K562 (cell line): ENCODE measurements around the gene SCARF2. TPM values are rescaled to one million over a fixed set of nuclear protein-coding genes. Genes with fewer than 3 reads are reported as not detected.

Source experiments
- BCOR ChIP-seq: fragments of 450-650 bp; IDR thresholded peaks from 2 replicates; pipeline ENCODE4 v1.6.1; 2016
- BMI1 ChIP-seq: fragments of 150-350 bp; IDR thresholded peaks from 2 replicates; pipeline ENCODE4 v1.6.1; 2014; ENCODE audit warnings: low read length
- CHD1 ChIP-seq: fragments of 200-600 bp; sonication (generic); IDR thresholded peaks from one replicate; pipeline ENCODE4 v1.6.1; 2012; ENCODE audit warnings: mild to moderate bottlenecking, moderate library complexity, low read length, inconsistent platforms
- CREB1 ChIP-seq, 2 experiments: sonication (generic) in 1 of 2; formaldehyde crosslinking in 1 of 2; IDR thresholded peaks; 2 replicates each; pipeline versions ENCODE4 v1.6.1 to v1.8.0; 2012 to 2022; ENCODE audit warnings: inconsistent platforms in 1 of 2, mild to moderate bottlenecking in 1 of 2, missing genetic modification reagents in 1 of 2, moderate library complexity in 1 of 2
- CREB3 ChIP-seq: fragments of 450-650 bp; conservative IDR thresholded peaks from 2 replicates; pipeline ENCODE4 v1.6.1; 2016; ENCODE audit warnings: missing genetic modification characterization, low read depth, mild to moderate bottlenecking, missing compliant biosample characterization, moderate library complexity
- IFI16 ChIP-seq: fragments of 250-450 bp; sonication (Bioruptor Pico); IDR thresholded peaks from 2 replicates; pipeline ENCODE4 v2.1.2; 2022; ENCODE audit warnings: mild to moderate bottlenecking, inconsistent platforms
- L3MBTL2 ChIP-seq: fragments of 450-650 bp; IDR thresholded peaks from 2 replicates; pipeline ENCODE4 v1.6.1; 2016; ENCODE audit warnings: mild to moderate bottlenecking, moderate library complexity
- MBD1 ChIP-seq: fragments of 250-450 bp; sonication (Bioruptor Pico); IDR thresholded peaks from 2 replicates; pipeline ENCODE4 v1.8.0; 2022; ENCODE audit warnings: inconsistent platforms
- NCOA4 ChIP-seq: fragments of 450-650 bp; IDR thresholded peaks from 2 replicates; pipeline ENCODE4 v1.6.1; 2018; ENCODE audit warnings: mild to moderate bottlenecking; ENCODE audit not compliant: partially characterized antibody
- NELFE ChIP-seq: IDR thresholded peaks from 2 replicates; pipeline ENCODE4 v1.6.1; 2011; ENCODE audit warnings: mild to moderate bottlenecking; ENCODE audit not compliant: insufficient read depth, insufficient read length
- RBM14 ChIP-seq: fragments of 200-400 bp; formaldehyde crosslinking; IDR thresholded peaks from 2 replicates; pipeline ENCODE4 v1.6.1; 2018; ENCODE audit warnings: low read depth, mild to moderate bottlenecking, low read length, moderate library complexity, borderline replicate concordance; ENCODE audit not compliant: insufficient read depth
- SMC3 ChIP-seq: conservative IDR thresholded peaks from 2 replicates; pipeline ENCODE4 v1.6.1; 2011; ENCODE audit warnings: low read depth, low read length, improper control_type of control experiment; ENCODE audit not compliant: insufficient read depth
- YY1 ChIP-seq, 3 experiments: IDR thresholded peaks; 2 replicates each; pipeline ENCODE4 v1.6.1; 2011; ENCODE audit warnings: low read length in 2 of 3, mild to moderate bottlenecking in 2 of 3, moderate library complexity in 2 of 3, borderline replicate concordance in 1 of 3, control low read depth in 1 of 3, low read depth in 1 of 3; ENCODE audit not compliant: insufficient read depth in 3 of 3, insufficient replicate concordance in 2 of 3, control insufficient read depth in 1 of 3, insufficient read length in 1 of 3; ENCODE audit errors: extremely low read depth in 1 of 3
- ZBTB1 ChIP-seq: sonication (generic); formaldehyde crosslinking; IDR thresholded peaks from 2 replicates; pipeline ENCODE4 v1.8.1; 2023; ENCODE audit warnings: missing genetic modification reagents, low read depth, mild to moderate bottlenecking, borderline replicate concordance
- ZNF24 ChIP-seq: fragments of 450-650 bp; IDR thresholded peaks from 2 replicates; pipeline ENCODE4 v1.6.1; 2016
- ZNF785 ChIP-seq: fragments of 250-450 bp; sonication (Bioruptor Pico); IDR thresholded peaks from 2 replicates; pipeline ENCODE4 v1.4.0; 2020; ENCODE audit warnings: mild to moderate bottlenecking
- polyA plus RNA-seq, 8 experiments: library from polyadenylated mRNA; depleted of rRNA in 4 of 8; stranded (reverse) in 5 of 8; unstranded in 3 of 8; fragments of >200 nt; fragmentation: Nextera tagmentation in 2 of 8; fragmentation: Illumina TruSeq in 1 of 8; extraction: Ambion mirVana in 2 of 8; extraction: Trizol in 1 of 8; gene quantifications; 2 replicates each; pipeline versions ENCODE4 v1.2.1 to v1.2.3, GENCODE V29; 2011 to 2014; ENCODE audit warnings: inconsistent platforms in 1 of 8, missing spikeins in 1 of 8
- total RNA-seq, 7 experiments: library from RNA; depleted of rRNA in 6 of 7; stranded (reverse); fragments of >200 nt in 6 of 7; fragmentation: Illumina TruSeq in 2 of 7; extraction: Trizol in 2 of 7; gene quantifications; 2 replicates each; pipeline versions ENCODE4 v1.2.1 to v1.2.3, GENCODE V29; 2011 to 2021; ENCODE audit warnings: low replicate concordance in 1 of 7
- TF ChIP-seq, protein P1 (sequence below), 3 experiments: fragments of 200-800 bp in 1 of 3; fragments of 250-450 bp in 1 of 3; fragments of 450-650 bp in 1 of 3; sonication (Bioruptor Pico) in 1 of 3; sonication (Bioruptor generic) in 1 of 3; formaldehyde crosslinking in 1 of 3; IDR thresholded peaks; 2 replicates each; pipeline versions ENCODE4 v1.6.1 to v1.8.0; 2016 to 2022; ENCODE audit warnings: mild to moderate bottlenecking in 2 of 3, missing genetic modification characterization in 2 of 3, missing compliant biosample characterization in 1 of 3, moderate library complexity in 1 of 3
- TF ChIP-seq, protein P2 (sequence below): sonication (generic); formaldehyde crosslinking; IDR thresholded peaks from 2 replicates; pipeline ENCODE4 v1.8.1; 2023; ENCODE audit warnings: mild to moderate bottlenecking, missing genetic modification reagents

The SCARF2 gene
- total and polyA plus RNA-seq, 9 of the 15 experiments (the other 6 are each of a cell fraction or from before 2014, with no cell fraction given) = 0.06 to 0.32 (median 0.21) TPM; not detected in 5

- TF ChIP-seq, protein P1, sequence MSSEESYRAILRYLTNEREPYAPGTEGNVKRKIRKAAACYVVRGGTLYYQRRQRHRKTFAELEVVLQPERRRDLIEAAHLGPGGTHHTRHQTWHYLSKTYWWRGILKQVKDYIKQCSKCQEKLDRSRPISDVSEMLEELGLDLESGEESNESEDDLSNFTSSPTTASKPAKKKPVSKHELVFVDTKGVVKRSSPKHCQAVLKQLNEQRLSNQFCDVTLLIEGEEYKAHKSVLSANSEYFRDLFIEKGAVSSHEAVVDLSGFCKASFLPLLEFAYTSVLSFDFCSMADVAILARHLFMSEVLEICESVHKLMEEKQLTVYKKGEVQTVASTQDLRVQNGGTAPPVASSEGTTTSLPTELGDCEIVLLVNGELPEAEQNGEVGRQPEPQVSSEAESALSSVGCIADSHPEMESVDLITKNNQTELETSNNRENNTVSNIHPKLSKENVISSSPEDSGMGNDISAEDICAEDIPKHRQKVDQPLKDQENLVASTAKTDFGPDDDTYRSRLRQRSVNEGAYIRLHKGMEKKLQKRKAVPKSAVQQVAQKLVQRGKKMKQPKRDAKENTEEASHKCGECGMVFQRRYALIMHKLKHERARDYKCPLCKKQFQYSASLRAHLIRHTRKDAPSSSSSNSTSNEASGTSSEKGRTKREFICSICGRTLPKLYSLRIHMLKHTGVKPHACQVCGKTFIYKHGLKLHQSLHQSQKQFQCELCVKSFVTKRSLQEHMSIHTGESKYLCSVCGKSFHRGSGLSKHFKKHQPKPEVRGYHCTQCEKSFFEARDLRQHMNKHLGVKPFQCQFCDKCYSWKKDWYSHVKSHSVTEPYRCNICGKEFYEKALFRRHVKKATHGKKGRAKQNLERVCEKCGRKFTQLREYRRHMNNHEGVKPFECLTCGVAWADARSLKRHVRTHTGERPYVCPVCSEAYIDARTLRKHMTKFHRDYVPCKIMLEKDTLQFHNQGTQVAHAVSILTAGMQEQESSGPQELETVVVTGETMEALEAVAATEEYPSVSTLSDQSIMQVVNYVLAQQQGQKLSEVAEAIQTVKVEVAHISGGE (CRISPR knock-in tag; IDR thresholded peaks at IDR 0.05) = peak in 1 of 3 experiments; percentile 46; a peak in 2 of 6 replicates
- TF ChIP-seq SMC3 (peak; percentile 100), YY1 (IDR thresholded peaks at IDR 0.05; ENCODE audit: borderline replicate concordance in 1 of 3, control insufficient read depth in 1 of 3, extremely low read depth in 1 of 3, insufficient read depth in 3 of 3, insufficient read length in 1 of 3, insufficient replicate concordance in 2 of 3, low read depth in 1 of 3, low read length in 2 of 3) (peak in 2 of 3 experiments; percentile 62 to 70), NCOA4 (no peak), L3MBTL2 (peak; percentile 87), NELFE (no peak), ZNF785 (CRISPR knock-in tag) (peak; percentile 38; the same call in 1 of the 2 replicates), CREB3 (tag) (no peak), ZBTB1 (CRISPR knock-in tag) (peak; percentile 78; the same call in 1 of the 2 replicates), CHD1 (no peak), MBD1 (CRISPR knock-in tag) (no peak), IFI16 (CRISPR knock-in tag) (peak; percentile 87), BMI1 (0 out of 2 replicates have a peak, but pooled peaks have one; percentile 24), ZNF24 (peak; percentile 99), BCOR (peak; percentile 75), RBM14 (no peak), CREB1 (IDR thresholded peaks at IDR 0.05) (no peak; the same call in 1 of the 2 replicates), CREB1 (CRISPR knock-in tag; IDR thresholded peaks at IDR 0.05) (peak; percentile 65)
- TF ChIP-seq, protein P2, sequence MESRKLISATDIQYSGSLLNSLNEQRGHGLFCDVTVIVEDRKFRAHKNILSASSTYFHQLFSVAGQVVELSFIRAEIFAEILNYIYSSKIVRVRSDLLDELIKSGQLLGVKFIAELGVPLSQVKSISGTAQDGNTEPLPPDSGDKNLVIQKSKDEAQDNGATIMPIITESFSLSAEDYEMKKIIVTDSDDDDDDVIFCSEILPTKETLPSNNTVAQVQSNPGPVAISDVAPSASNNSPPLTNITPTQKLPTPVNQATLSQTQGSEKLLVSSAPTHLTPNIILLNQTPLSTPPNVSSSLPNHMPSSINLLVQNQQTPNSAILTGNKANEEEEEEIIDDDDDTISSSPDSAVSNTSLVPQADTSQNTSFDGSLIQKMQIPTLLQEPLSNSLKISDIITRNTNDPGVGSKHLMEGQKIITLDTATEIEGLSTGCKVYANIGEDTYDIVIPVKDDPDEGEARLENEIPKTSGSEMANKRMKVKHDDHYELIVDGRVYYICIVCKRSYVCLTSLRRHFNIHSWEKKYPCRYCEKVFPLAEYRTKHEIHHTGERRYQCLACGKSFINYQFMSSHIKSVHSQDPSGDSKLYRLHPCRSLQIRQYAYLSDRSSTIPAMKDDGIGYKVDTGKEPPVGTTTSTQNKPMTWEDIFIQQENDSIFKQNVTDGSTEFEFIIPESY = peak; percentile 78; the same call in 1 of the 2 replicates
Measured at GRCh38 chr22:20456064-20456721, 18.6 kb upstream of the SCARF2 start (continued).
